HEK293 (cell line): ENCODE data around the gene KDM3B.
A peak's percentile ranks its signal among the peaks of the same experiment; 100 is the strongest.

Experiments
- KLF10 ChIP-seq: fragments of 450-650 bp; IDR thresholded peaks from 2 replicates; pipeline ENCODE4 v1.5.1; 2018; ENCODE audit warnings: missing biosample characterization, mild to moderate bottlenecking, missing genetic modification characterization
- ZBTB17 ChIP-seq: fragments of 450-650 bp; formaldehyde crosslinking; IDR thresholded peaks from 2 replicates; pipeline ENCODE4 v1.5.1; 2016; ENCODE audit warnings: missing biosample characterization, missing genetic modification characterization
- ZNF274 ChIP-seq, 2 experiments: fragments of 200-500 bp in 1 of 2; fragments of 450-650 bp in 1 of 2; sonication (Bioruptor generic) in 1 of 2; formaldehyde crosslinking in 1 of 2; IDR thresholded peaks; 2 replicates each; pipeline versions ENCODE4 v1.5.1 to v1.6.1; 2014 to 2016; ENCODE audit warnings: borderline replicate concordance in 1 of 2, inconsistent platforms in 1 of 2, low read length in 1 of 2, missing biosample characterization in 1 of 2, missing genetic modification characterization in 1 of 2
- ZNF423 ChIP-seq: fragments of 450-650 bp; formaldehyde crosslinking; IDR thresholded peaks from 2 replicates; pipeline ENCODE4 v1.5.1; 2016; ENCODE audit warnings: missing biosample characterization, missing genetic modification characterization
- ZNF501 ChIP-seq: fragments of 450-650 bp; formaldehyde crosslinking; IDR thresholded peaks from 2 replicates; pipeline ENCODE4 v1.5.1; 2016; ENCODE audit warnings: missing biosample characterization, missing genetic modification characterization
- TF ChIP-seq, protein P1 (sequence below): fragments of 450-650 bp; formaldehyde crosslinking; IDR thresholded peaks from 2 replicates; pipeline ENCODE4 v1.5.1; 2016; ENCODE audit warnings: missing biosample characterization, missing genetic modification characterization
- TF ChIP-seq, protein P2 (sequence below): fragments of 450-650 bp; formaldehyde crosslinking; IDR thresholded peaks from 2 replicates; pipeline ENCODE4 v1.5.1; 2016; ENCODE audit warnings: missing biosample characterization, missing genetic modification characterization

DNA sequence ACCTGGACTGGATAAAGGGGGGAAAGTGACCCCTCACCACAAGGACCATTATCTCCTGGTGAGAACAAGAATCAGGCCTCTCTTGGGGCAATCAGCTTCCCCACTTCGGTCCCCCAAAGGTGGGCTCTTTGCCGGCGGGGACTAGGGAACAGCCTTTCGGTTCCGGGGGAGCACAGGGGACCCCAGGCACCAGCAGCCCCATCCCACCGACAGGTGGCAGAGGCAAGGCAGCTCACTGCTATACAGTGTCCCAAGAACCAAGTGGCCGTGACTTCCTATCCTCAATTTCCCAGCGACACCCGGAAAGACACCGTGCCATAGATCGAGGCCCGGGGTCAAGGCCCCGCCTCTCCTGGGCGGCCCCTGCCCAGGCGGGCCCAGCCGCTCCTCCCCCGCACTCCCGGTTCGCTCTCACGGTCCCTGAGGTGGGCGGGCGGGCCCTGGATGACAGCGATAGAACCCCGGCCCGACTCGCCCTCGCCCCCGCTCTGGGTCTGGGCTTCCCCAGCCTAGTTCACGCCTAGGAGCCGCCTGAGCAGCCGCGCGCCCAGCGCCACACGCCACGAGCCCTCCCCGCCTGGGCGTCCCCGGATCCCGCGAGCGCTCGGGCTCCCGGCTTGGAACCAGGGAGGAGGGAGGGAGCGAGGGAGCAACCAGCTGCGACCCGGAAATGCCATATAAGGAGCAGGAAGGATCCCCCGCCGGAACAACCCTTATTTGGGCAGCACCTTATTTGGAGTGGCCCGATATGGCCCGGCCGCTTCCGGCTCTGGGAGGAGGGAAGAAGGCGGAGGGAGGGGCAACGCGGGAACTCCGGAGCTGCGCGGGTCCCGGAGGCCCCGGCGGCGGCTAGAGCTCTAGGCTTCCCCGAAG, 112.1 kb downstream of the KDM3B start:
- TF ChIP-seq ZBTB17 (tag by site-specific recombination) (peak; percentile 91), ZNF274 (IDR thresholded peaks at IDR 0.05; ENCODE audit: low read length) (no peak), ZNF274 (tag by site-specific recombination; IDR thresholded peaks at IDR 0.05; ENCODE audit: borderline replicate concordance) (no peak), KLF10 (tag by site-specific recombination) (peak; percentile 48), ZNF423 (tag by site-specific recombination) (peak; percentile 16; the same call in 1 of the 2 replicates), ZNF501 (tag by site-specific recombination) (no peak)
- TF ChIP-seq, protein P1, sequence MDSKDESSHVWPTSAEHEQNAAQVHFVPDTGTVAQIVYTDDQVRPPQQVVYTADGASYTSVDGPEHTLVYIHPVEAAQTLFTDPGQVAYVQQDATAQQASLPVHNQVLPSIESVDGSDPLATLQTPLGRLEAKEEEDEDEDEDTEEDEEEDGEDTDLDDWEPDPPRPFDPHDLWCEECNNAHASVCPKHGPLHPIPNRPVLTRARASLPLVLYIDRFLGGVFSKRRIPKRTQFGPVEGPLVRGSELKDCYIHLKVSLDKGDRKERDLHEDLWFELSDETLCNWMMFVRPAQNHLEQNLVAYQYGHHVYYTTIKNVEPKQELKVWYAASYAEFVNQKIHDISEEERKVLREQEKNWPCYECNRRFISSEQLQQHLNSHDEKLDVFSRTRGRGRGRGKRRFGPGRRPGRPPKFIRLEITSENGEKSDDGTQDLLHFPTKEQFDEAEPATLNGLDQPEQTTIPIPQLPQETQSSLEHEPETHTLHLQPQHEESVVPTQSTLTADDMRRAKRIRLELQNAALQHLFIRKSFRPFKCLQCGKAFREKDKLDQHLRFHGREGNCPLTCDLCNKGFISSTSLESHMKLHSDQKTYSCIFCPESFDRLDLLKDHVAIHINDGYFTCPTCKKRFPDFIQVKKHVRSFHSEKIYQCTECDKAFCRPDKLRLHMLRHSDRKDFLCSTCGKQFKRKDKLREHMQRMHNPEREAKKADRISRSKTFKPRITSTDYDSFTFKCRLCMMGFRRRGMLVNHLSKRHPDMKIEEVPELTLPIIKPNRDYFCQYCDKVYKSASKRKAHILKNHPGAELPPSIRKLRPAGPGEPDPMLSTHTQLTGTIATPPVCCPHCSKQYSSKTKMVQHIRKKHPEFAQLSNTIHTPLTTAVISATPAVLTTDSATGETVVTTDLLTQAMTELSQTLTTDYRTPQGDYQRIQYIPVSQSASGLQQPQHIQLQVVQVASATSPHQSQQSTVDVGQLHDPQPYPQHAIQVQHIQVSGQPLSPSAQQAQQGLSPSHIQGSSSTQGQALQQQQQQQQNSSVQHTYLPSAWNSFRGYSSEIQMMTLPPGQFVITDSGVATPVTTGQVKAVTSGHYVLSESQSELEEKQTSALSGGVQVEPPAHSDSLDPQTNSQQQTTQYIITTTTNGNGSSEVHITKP = peak; percentile 69
- TF ChIP-seq, protein P2, sequence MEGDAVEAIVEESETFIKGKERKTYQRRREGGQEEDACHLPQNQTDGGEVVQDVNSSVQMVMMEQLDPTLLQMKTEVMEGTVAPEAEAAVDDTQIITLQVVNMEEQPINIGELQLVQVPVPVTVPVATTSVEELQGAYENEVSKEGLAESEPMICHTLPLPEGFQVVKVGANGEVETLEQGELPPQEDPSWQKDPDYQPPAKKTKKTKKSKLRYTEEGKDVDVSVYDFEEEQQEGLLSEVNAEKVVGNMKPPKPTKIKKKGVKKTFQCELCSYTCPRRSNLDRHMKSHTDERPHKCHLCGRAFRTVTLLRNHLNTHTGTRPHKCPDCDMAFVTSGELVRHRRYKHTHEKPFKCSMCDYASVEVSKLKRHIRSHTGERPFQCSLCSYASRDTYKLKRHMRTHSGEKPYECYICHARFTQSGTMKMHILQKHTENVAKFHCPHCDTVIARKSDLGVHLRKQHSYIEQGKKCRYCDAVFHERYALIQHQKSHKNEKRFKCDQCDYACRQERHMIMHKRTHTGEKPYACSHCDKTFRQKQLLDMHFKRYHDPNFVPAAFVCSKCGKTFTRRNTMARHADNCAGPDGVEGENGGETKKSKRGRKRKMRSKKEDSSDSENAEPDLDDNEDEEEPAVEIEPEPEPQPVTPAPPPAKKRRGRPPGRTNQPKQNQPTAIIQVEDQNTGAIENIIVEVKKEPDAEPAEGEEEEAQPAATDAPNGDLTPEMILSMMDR (tag by site-specific recombination) = peak; percentile 34; the same call in 1 of the 2 replicates
